GM18867 (cell line): ENCODE measurements around the gene SIGLEC15.
"Not testable (repeated sequence)": the region's sequence is repeated elsewhere in the genome, so short reads cannot be mapped to it uniquely, and the experiment has no call there.

Source experiments
- ATAC-seq: cut with Tn5 transposase; IDR thresholded peaks from one replicate; pipeline ENCODE4 v1.9.1; 2021; ENCODE audit warnings: mild to moderate bottlenecking, moderate library complexity; ENCODE audit not compliant: unreplicated experiment

SIGLEC15 gene

DNA sequence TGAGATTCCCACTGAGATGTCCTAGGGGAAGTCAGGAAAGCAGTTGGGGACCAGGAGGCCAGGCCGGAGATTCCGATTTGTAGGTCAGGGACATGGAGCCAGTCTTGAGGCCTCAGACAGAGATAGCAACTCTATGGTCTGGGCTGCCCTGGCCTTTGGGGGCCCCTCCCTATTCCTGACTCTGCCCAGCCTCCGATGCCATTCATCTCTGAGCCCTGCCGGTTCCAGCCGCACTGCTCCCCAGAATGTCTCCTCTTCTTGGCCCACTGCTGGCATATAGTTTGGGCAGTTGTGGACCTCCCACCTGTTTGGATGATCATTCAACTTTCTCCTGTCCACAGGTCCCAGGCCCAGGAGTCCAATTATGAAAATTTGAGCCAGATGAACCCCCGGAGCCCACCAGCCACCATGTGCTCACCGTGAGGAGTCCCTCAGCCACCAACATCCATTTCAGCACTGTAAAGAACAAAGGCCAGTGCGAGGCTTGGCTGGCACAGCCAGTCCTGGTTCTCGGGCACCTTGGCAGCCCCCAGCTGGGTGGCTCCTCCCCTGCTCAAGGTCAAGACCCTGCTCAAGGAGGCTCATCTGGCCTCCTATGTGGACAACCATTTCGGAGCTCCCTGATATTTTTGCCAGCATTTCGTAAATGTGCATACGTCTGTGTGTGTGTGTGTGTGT is 16.4 kb downstream of the SIGLEC15 start:
- no peak for ATAC-seq

DNA sequence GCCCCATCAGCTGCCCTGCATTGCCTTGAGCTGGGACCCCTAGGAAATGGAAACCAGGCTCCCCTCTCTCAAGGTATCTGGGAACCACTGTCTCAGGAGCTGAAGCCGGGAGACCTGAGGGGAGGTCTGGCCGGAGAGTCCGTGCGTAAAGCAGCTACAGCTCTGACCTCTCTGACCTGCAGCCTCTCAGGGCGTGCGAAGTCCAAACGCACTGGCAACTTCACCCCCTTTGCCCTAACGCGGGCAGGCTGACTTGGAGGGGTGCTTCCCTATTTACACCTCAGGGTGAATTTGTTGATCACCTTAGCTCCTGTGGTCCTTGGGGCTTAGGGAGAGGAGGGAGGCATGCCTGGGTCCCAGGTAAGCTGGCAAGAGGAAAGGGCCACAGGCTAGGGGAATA is 17.5 kb downstream of the SIGLEC15 start:
- ATAC-seq, result no peak

DNA sequence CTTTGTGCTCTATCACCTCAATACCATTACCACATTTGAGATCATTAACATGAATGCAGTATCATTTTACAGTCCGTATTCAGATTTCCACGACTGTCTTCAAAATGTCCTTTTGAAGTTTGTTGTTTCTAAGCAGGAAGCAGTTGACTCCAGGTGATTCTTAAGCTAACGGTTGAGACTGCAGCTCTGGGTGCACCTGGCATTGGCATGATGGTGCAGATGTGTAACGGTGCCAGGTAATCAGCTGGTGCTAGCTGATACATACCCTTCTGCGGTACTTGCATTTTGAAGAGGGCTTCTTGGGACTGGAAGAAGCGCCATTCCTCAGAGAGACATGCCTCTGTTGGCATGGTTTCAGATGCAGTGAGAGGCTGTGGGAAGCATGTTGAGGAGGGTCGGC is 19.5 kb downstream of the SIGLEC15 start:
- ATAC-seq, result no peak

DNA sequence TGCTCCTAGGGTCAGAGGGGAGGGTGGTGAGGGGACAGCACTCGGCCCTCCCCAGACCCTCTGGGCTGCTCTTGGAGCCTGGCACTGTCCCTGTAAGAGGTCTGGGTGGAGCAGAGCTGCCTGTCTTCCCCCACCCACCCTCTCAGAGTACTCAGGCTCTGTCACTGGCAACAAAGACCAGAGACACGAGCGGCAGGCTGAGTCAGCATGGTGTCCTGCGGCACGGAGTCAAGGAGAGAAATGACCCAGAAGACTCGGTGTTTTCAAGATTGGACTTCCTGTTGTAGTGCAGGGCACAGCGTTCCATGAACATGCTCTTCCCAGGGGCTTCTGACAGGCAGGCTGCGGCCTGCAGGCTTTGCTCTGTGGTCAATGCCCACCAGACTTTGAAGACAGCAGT is 19.9 kb downstream of the SIGLEC15 start:
- ATAC-seq, result no peak

DNA sequence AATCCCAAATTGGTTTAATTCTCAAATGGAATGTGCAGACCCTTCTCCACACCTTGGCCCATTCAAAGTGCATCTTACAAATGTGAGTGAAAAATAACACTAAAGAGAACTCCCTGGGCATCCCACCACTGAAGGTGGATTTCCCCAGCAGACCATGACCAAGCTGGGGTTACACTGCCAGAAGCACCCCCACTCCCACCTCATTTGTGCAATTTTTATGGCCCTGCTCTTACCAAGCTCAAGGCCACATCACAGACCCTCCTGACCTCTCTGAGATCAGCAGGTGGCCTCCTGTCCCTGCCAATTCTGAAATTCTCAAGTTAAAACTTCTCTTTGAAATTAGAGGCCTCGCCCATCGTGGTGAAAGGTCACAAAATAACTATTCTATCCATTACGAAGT is 21.6 kb downstream of the SIGLEC15 start:
- no peak for ATAC-seq

DNA sequence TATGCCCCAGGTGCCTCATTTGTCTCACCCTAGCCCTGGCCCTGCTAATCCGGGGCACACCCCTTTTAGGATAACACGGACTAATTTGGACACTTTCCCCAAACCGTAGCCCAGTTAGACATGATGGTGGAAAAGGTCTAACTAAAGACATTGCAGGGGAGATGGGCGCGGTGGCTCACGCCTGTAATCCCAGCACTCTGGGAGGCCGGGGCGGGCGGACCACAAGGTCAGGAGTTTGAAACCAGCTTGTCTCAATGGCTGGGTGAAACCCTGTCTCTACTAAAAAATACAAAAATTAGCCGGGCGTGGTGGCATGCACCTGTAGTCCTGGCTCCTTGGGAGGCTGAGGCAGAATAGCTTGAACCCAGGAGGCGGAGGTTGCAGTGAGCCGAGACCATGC is 23.2 kb downstream of the SIGLEC15 start:
- not testable (repeated sequence) for ATAC-seq

DNA sequence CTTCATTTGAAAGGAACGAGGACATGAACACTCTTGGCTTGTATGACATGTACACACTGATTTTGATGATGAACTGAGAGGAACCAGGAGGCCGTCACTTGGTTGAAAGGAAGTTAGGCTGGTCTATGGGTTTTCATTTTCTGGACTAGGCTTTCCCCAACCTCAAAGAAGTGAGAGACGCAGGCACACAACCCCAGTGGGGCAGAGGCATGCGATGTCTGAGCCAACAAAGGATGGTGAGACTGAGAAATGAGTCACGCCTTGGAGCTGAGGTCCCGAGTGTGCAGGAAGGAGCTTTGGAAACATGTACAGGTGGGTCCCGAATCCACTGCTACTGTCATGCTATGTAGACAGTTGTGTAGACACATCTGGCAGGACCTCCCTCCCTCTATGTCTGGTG is 24.1 kb downstream of the SIGLEC15 start:
- peak; percentile 47 for ATAC-seq

DNA sequence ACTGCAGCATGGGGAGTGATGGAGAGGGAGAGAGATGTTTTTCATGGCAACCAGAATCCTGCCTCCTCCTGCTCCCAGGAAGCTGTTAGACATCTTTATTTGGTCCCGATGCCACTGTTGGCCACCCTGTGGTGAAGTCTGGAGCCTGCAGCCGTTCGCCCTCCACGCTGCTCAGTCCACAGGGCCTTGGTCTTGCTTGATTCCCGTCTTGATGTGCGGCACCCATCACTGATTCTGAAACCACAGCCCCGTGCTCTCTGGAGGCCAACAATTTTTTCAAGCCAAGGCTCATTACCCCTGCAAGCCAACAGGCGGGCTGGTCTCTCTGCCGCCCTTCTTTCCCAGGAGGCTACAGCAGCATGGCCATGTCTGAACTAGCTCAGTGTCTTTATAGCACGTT is 24.5 kb downstream of the SIGLEC15 start:
- ATAC-seq, result peak; percentile 68

DNA sequence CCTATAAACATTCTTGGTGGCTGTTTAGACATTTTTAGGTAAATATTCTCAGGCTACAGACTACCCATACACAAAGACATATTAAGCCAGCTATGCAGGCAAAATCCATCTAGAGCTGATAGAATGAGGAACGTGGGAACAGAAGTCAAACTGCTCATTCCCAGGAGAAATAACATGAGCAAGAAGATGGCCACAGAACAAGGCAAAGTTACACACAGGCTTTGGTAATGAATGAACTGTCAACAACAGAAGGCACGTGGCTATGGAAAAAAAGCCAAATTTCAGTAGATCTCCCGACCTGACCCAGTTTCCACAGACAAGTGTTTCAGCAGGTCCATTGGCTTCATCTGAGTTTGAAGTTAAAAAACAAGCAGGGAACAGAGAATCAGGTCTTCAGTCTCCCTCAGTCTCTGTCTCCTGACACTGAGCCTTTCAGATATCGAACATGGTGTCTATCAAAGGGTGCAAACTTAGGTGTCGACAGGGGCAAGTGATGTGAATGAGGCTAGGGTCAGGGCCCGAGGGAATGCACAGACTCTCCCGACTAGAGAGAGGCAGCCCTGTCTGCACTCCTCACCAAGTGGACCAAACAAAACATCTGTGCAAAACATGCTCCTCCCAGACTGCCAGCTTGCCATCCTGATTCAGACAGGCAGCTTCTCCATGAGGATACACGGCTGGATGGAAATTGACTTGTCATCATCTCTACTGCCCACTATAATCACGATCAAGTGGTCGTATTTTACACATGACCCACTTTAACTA is 25.9 kb downstream of the SIGLEC15 start:
- no peak for ATAC-seq

DNA sequence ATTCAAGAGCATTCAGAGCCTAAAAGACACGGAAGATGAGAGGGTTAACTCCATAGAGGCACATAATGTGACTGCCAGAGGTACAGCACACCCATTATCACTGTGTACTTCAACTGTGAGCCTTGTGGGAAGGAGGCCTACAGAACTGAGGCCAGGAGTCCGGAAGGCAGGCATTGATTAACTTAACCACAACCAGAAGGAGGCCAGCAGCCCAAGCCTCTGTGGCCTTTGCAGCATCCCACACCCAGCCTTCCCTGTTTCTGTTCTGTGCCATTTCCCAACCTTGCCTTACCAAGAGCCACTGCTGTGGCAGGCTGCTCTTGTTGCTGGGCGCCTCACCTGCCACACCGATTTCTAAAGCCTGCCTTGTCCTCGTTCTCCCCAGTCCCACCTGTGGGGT is 27.2 kb downstream of the SIGLEC15 start:
- ATAC-seq, result no peak

DNA sequence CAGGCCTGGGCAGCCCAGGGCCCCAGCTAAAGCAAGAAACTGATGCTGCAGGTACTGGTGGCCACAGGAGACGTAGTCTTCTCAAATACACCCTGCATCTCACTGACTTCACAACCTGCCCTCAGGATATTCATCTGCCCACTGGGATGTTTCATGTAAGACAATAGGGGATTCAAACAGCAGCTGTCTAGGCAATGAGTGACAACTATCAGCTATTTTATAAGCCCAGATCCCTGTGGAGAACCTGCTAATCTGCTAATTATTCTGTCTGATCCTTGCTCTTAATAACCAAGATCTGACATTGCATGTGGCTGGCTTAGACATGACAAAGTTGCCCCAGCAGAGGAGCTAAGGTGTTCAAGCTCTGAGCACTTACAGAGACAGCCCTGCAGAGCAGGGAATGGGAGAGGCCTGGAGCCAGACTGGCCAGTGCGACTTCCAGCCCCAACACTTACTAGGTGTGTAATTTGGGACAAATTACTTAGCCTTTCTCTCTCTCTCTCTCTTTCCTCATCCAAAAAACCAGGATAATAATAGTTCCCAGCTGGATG is 28.6 kb downstream of the SIGLEC15 start:
- no peak for ATAC-seq

DNA sequence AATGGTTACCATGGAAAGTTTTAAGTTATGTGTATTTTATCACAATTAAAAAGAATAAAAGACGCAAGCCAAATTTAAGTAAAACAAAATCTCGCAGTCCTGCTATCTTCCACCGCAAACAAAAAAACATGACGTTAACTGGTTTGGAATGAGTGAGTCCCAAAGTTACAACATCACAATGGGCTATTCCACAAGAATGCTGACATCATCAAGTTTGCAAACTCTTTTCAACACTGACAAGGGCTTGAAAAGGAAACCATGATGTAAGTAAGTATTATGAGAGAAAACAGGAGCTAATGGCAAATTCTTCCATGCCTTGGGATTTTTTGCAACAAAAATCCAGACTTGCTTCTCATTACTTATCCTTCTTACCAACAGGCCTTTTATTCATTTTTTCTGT is 31.1 kb downstream of the SIGLEC15 start:
- no peak for ATAC-seq

DNA sequence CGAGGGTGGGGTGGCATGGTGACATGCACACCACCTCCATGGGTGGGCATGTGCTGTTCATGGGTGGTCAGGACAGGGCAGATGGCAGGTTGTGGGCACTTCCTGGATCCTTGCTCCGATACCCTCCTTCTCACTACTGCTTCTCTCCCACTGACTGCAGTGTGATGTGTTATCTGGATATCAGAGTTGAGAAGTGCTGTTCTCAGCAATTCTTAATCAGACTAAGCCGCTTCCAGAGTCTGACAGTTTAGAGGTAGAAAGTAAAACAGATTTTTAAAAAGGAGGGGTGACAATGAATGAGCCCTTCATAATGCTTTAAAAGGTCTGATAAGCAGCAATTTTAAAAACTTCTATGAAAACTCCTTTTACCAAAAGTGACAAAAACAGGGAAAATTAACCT is 33.9 kb downstream of the SIGLEC15 start:
- no peak for ATAC-seq

DNA sequence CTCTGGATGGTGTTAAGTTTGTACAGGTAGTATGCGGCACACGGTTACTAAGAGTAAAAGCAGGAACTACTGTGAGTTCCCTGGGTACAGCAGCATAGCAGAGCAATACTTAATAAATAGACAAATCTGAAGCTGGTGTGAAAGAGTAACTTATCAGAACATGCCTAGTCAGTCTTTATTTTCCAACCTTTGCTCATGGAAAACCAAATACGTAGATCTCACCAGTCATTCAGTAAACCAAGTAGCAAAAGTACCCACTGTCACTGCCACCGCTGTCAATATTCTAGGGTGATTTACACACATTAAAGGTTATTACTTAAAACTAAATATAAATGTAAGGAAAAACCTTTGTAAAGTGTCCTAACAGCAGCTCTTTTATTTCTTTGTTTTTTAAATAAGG is 35.0 kb downstream of the SIGLEC15 start:
- ATAC-seq, result no peak

DNA sequence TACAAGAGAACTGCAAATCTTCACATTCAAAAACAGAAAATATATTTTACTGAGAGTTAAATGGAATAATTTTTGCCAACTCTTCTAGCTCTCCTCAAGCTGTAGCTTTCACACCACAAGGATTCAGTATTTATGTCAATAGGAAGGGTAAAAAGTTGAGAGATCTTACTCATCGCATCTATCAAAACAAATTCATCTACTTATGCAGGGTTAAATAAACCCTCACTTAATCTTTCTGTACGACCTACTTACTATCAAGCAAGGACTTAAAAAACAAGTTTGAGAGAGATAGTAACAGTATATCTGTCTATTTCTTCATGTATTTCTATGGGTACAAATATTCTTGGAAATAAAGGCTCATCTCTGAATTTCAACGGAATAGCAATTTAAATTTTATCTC is 35.5 kb downstream of the SIGLEC15 start:
- ATAC-seq, result no peak

DNA sequence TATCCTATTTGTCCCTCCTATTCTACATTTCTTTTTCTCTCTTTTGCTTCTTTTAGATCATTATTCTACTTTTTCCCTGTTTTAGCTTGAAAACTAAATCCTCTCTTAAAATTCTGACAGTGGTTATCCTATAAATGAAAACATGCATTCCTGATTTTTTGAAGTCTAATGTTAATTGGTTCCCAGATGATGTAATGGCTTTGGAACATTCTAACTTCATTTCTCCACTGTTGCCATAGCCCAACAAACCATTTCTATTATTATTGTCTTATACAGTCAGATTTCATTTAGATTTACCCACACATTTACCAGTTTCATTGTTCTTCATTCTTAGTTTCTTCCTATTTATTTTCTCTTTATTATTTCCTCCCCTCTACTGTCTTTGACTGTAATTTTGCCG is 36.5 kb downstream of the SIGLEC15 start:
- ATAC-seq, result no peak

DNA sequence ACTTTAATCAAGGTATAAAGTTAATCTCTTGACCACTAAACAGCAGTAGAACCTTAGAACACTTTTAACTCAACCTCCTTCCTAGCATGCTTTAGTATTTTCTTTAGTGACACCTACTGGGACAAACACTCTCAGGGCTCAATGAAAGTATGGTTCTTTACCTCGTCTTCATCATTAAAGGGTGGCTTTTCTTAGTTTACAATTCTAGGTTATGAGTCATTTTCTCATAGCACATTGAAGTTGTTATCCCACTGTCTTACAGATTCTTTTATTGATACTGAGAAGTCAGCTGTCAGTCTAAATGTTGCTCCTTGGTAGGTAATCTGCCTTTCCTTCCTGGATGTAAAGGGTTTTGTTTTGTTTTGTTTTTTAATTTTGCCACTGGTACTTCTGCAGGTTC is 38.0 kb downstream of the SIGLEC15 start:
- ATAC-seq, result no peak

DNA sequence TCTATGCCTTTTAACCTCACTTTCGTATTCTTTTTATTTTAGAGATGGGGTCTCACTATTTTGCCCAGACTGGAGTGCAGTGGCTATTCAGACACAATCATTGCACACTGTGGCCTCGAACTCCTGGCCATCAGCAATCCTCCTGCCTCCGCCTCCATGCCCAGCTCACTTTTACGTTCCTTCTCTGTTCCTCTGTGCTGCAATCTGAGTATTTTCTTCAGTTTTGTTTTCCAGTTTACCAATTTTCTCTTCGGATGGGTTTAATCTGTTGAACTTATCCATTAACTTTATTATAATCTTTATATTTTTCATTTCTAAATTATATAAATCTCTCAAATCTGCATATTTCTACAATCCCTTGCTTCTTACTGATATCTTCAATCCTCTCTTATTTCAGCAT is 38.6 kb downstream of the SIGLEC15 start:
- no peak for ATAC-seq

DNA sequence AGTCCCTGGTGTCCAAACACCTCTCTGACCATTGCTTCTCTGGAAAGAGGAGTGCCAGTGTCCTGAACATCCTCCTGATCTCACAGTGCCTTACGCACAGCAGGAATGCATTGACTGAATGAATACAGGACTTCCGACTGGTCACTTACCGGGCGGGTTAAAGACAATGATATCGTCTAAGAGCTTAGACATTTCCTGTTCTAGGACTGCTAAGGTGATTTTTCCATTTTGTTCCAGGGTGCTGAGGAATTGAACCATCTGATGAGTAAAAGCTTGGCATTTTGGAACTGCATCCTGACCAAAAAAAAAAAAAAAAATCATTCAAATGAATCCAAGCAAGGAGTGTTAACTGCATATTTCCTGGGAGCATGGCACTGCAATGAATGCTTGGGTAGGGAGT is 40.0 kb downstream of the SIGLEC15 start:
- ATAC-seq, result no peak

DNA sequence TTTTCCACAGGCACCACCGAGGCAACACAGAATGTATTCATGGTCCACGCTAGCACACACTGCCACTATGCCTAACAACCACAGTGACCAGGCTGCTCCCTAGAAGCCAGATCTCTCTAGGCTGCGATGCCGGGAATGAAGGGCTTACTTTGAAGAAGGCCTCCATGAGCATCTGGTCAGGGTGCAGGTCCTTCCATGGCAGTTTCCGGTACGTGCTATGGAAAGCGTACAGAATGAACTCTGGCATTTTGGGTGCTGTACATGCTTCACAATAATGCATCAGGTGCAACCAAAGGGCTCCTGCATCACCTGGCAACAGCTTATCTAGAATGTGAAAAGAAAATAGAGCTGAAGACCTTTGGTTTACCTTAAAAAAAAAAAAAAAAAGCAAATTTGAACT is 44.9 kb downstream of the SIGLEC15 start:
- no peak for ATAC-seq

DNA sequence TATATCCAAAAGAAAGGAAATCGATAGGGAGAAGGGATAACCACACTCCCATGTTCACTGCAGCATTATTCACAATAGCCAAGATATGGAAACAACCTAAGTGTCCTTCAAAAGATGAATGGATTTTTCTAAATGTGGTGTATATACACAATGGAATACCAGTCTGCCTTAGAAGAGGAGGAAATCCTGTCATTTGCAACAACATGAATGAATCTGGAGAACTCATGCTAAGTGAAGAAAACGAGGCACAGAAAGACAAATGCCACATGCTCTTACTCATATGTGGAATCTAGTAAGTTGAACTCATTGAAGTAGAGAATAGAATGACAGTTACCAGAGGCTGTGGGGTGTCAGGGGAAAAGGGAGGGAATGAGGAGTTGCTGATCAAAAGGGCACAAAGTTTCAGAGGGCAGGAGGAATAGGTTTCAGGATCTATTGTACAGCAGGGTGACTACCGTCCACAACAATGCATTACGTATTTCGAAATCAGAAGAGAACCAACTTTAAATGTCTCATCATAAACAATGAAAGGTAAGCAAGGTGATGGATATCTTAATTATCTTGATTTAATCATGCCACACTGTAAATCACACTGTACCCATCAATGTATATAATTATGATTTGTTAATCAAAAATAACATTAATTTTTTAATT is 46.1 kb downstream of the SIGLEC15 start:
- no peak for ATAC-seq
